HUES6 (cell line): ENCODE measurements around the gene HLA-B.
"Not testable (repeated sequence)": the region's sequence is repeated elsewhere in the genome, so short reads cannot be mapped to it uniquely, and the experiment has no call there.

Experiments used
- H3K27ac ChIP-seq: 2 replicates; pipeline ENCODE4 v1.7.0; 2013; ENCODE audit warnings: low read depth, mild to moderate bottlenecking, low read length, inconsistent platforms
- H3K27me3 ChIP-seq: 2 replicates; pipeline ENCODE4 v1.6.1; 2013; ENCODE audit warnings: low read length; ENCODE audit not compliant: control insufficient read depth, insufficient read depth
- H3K36me3 ChIP-seq: 2 replicates; pipeline ENCODE4 v1.6.1; 2013; ENCODE audit warnings: low read length; ENCODE audit not compliant: control insufficient read depth, insufficient read depth
- H3K4me1 ChIP-seq: 2 replicates; pipeline ENCODE4 v1.6.1; 2013; ENCODE audit warnings: low read length; ENCODE audit not compliant: control insufficient read depth, insufficient read depth
- H3K4me3 ChIP-seq: 2 replicates; pipeline ENCODE4 v1.5.1; 2013; ENCODE audit warnings: low read depth, low read length
- H3K9ac ChIP-seq: one replicate; pipeline ENCODE4 v1.6.1; 2013; ENCODE audit warnings: mild to moderate bottlenecking, low read length
- H3K9me3 ChIP-seq: 2 replicates; pipeline ENCODE4 v1.6.1; 2013; ENCODE audit warnings: low read depth, low read length; ENCODE audit not compliant: control insufficient read depth, insufficient read depth

The HLA-B gene

GRCh38 chr6:31381666-31382065 is 24.7 kb upstream of the HLA-B start:
- Histone ChIP-seq H3K27ac (no peak overlapping the region), H3K4me3 (no peak overlapping the region), H3K36me3 (no peaks in the 10 kb centered on the region), H3K4me1 (no peaks in the 10 kb centered on the region), H3K9ac (no peak overlapping the region), H3K9me3 (no peaks in the 10 kb centered on the region), H3K27me3 (peaks cover 21% of the 10 kb centered on the region)

GRCh38 chr6:31379850-31380249 is 22.9 kb upstream of the HLA-B start:
- H3K4me1 ChIP-seq = no peaks in the 10 kb centered on the region
- peaks cover 21% of the 10 kb centered on the region for H3K27me3 ChIP-seq
- no peaks in the 10 kb centered on the region for H3K9me3 ChIP-seq
- no peak overlapping the region for H3K27ac ChIP-seq
- H3K9ac ChIP-seq = no peak overlapping the region
- H3K4me3 ChIP-seq = no peak overlapping the region
- no peaks in the 10 kb centered on the region for H3K36me3 ChIP-seq

- H3K9ac ChIP-seq = no peak overlapping the region
- peaks cover 21% of the 10 kb centered on the region for H3K27me3 ChIP-seq
- no peaks in the 10 kb centered on the region for H3K36me3 ChIP-seq
- H3K4me1 ChIP-seq = no peaks in the 10 kb centered on the region
- no peaks in the 10 kb centered on the region for H3K9me3 ChIP-seq
- H3K27ac ChIP-seq = no peak overlapping the region
- H3K4me3 ChIP-seq = no peak overlapping the region
Measured at GRCh38 chr6:31378721-31379103, 21.7 kb upstream of the HLA-B start.

GRCh38 chr6:31378062-31378720 is 21.2 kb upstream of the HLA-B start:
- Histone ChIP-seq H3K4me3 (no peak overlapping the region), H3K9ac (no peak overlapping the region), H3K9me3 (no peaks in the 10 kb centered on the region), H3K4me1 (no peaks in the 10 kb centered on the region), H3K27ac (no peak overlapping the region), H3K27me3 (peaks cover 21% of the 10 kb centered on the region), H3K36me3 (no peaks in the 10 kb centered on the region)

GRCh38 chr6:31377029-31377428 is 20.1 kb upstream of the HLA-B start:
- no peaks in the 10 kb centered on the region for H3K4me1 ChIP-seq
- H3K9me3 ChIP-seq = no peaks in the 10 kb centered on the region
- no peak overlapping the region for H3K4me3 ChIP-seq
- H3K36me3 ChIP-seq = no peaks in the 10 kb centered on the region
- peaks cover 21% of the 10 kb centered on the region for H3K27me3 ChIP-seq
- H3K9ac ChIP-seq = no peak overlapping the region
- H3K27ac ChIP-seq = no peak overlapping the region

- H3K4me3 ChIP-seq = no peak overlapping the region
- no peak overlapping the region for H3K9ac ChIP-seq
- H3K36me3 ChIP-seq = no peaks in the 10 kb centered on the region
- 0 out of 2 replicates have a peak, but pooled peaks cover 3% of the 10 kb centered on the region for H3K9me3 ChIP-seq
- no peak overlapping the region for H3K27ac ChIP-seq
- H3K4me1 ChIP-seq = no peaks in the 10 kb centered on the region
- H3K27me3 ChIP-seq = peaks cover 21% of the 10 kb centered on the region
Measured at GRCh38 chr6:31375699-31376098, 18.7 kb upstream of the HLA-B start.

GRCh38 chr6:31374118-31374517 is 17.1 kb upstream of the HLA-B start:
- not testable (repeated sequence) for H3K9ac ChIP-seq, H3K36me3 ChIP-seq, H3K4me1 ChIP-seq, H3K9me3 ChIP-seq, H3K4me3 ChIP-seq, H3K27ac ChIP-seq
- peaks cover 18% of the 10 kb centered on the region for H3K27me3 ChIP-seq

GRCh38 chr6:31368461-31368860 is 11.5 kb upstream of the HLA-B start:
- no peak overlapping the region for H3K27ac ChIP-seq
- H3K9ac ChIP-seq = no peak overlapping the region
- no peaks in the 10 kb centered on the region for H3K36me3 ChIP-seq
- no peak overlapping the region for H3K4me3 ChIP-seq
- no peaks in the 10 kb centered on the region for H3K4me1 ChIP-seq
- 0 out of 2 replicates have a peak, but pooled peaks cover 3% of the 10 kb centered on the region for H3K9me3 ChIP-seq
- H3K27me3 ChIP-seq = peaks cover 47% of the 10 kb centered on the region

GRCh38 chr6:31366693-31367470 is 9.9 kb upstream of the HLA-B start:
- Histone ChIP-seq H3K4me3 (peak overlapping the region; percentile 36), H3K4me1 (no peaks in the 10 kb centered on the region), H3K27me3 (peaks cover 61% of the 10 kb centered on the region), H3K9me3 (0 out of 2 replicates have a peak, but pooled peaks cover 3% of the 10 kb centered on the region), H3K36me3 (no peaks in the 10 kb centered on the region), H3K27ac (no peak overlapping the region), H3K9ac (no peak overlapping the region)

GRCh38 chr6:31365864-31366263 is 8.9 kb upstream of the HLA-B start:
- H3K36me3 ChIP-seq = no peaks in the 10 kb centered on the region
- H3K27me3 ChIP-seq = peaks cover 63% of the 10 kb centered on the region
- H3K4me3 ChIP-seq = no peak overlapping the region
- no peaks in the 10 kb centered on the region for H3K4me1 ChIP-seq
- H3K9ac ChIP-seq = no peak overlapping the region
- H3K27ac ChIP-seq = no peak overlapping the region
- no peaks in the 10 kb centered on the region for H3K9me3 ChIP-seq

GRCh38 chr6:31363811-31364210 is 6.8 kb upstream of the HLA-B start:
- H3K27ac ChIP-seq = no peak overlapping the region
- no peaks in the 10 kb centered on the region for H3K9me3 ChIP-seq
- no peaks in the 10 kb centered on the region for H3K4me1 ChIP-seq
- no peak overlapping the region for H3K4me3 ChIP-seq
- no peaks in the 10 kb centered on the region for H3K36me3 ChIP-seq
- H3K27me3 ChIP-seq = peaks cover 75% of the 10 kb centered on the region
- H3K9ac ChIP-seq = no peak overlapping the region
